Mesodermal cell (in vitro differentiated cells): ENCODE measurements around the gene LARGE2.

ENCODE experiments used
- H3K27ac ChIP-seq: 2 replicates; pipeline ENCODE4 v1.7.0; 2013; ENCODE audit warnings: mild to moderate bottlenecking, low read depth, low read length, moderate library complexity; ENCODE audit not compliant: severe bottlenecking
- H3K36me3 ChIP-seq: 2 replicates; pipeline ENCODE4 v1.7.1; 2013; ENCODE audit warnings: mild to moderate bottlenecking, low read length, moderate library complexity; ENCODE audit not compliant: control insufficient read depth, insufficient read depth
- H3K4me1 ChIP-seq: one replicate; pipeline ENCODE4 v1.7.1; 2013; ENCODE audit warnings: mild to moderate bottlenecking, low read length; ENCODE audit not compliant: insufficient read depth, control insufficient read depth, poor library complexity, severe bottlenecking
- H3K4me3 ChIP-seq: 2 replicates; pipeline ENCODE4 v1.7.0; 2013; ENCODE audit warnings: low read length, control low read depth, mild to moderate bottlenecking; ENCODE audit not compliant: insufficient read depth, poor library complexity, severe bottlenecking; ENCODE audit errors: extremely low read depth
- H3K9me3 ChIP-seq: 2 replicates; pipeline ENCODE4 v1.7.1; 2013; ENCODE audit warnings: mild to moderate bottlenecking, low read length, moderate library complexity; ENCODE audit not compliant: control insufficient read depth
- WGBS, 2 experiments: methylation state at CpG; one replicate each; pipeline ENCODE4 v1.1.5; 2013; ENCODE audit warnings: missing lambda C conversion rate in 2 of 2; ENCODE audit not compliant: insufficient coverage in 2 of 2; 5-methylcytosine and 5-hydroxymethylcytosine counted together

The LARGE2 gene

DNA sequence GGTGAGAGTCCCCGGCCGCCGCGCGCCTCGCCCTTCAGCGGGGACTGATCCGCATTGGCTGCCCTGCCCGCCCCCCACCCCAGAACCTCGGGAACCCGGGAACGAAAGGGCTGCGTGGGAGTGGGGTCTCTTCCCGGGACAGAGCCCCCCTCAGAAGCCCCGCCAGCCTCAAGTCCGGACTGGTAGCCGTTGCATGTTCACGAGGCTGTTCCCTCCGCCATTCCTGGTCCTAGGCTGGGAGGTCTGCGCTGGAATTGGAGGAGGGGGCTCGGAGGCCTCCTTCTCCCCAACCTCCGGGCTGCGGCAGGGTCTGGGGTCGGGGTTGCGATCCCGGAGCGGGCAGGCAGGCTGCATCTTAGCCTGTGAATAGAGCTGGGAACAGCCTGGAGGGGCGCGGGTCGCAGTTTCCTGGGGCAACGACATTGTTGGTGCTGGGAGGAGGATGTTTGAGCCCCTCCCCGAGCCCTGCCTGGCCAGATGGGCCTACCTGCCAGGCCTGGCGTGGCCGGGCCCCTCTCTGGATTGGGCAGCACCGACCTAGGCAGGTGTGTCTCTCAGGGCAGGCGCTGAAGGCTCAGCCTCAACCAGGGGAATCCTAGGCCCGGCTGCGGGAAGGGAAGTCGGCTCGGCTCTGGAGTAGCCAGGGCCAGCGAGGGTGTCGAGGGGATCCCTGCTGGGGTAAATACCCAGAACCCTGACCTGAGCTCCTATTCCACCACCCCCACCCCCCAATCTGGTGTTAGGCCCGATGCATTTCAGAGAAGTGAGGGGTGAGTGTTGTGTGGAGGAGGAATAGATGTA lies 36.3 kb upstream of the LARGE2 start:
- Histone ChIP-seq H3K4me1 (no peaks in the 10 kb centered on the region), H3K36me3 (no peaks in the 10 kb centered on the region), H3K27ac (no peak overlapping the region), H3K4me3 (peak overlapping the region; percentile 39), H3K9me3 (no peaks in the 10 kb centered on the region)
- 12 to 16% methylated on average over 19 to 25 of the region's 43 CpGs for WGBS, 2 experiments

DNA sequence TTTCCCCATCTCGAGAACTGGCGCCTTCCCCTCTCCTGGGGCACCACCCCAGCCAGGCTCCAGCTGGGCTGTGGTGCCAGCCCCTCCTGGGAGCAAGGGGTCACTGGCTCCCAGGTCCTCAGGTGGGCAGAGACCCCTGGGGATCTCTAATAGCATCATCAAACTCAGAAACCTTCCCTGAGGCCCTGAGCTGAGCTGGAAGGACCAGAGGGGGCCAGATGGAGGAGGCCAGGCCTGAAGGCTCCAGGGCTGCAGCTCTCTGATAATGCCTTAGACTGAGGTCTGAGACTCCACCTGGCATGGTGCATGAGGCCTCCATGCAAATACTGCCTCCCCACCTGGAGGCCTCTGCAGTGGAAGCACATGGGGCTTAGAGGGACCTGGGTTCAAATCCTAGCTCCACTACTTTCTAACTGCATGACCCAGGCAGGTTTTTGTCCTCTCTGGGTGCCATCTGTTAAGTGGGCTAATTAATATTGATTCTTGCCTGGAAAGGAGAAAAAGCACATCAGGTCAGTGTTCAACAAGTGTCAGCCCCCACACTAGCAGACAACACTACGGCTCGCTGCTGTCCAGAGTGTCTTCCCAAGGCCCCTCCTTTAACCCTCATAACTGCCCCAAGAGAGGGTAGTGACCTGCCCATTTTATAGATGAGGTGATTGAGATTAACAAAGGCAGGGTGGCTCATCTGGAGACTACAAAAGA lies 35.5 kb upstream of the LARGE2 start:
- H3K4me1 ChIP-seq = no peaks in the 10 kb centered on the region
- 64% methylated on average over 2 of the region's 4 CpGs; no CpG with 5 or more reads in 1 of the 2 experiments for WGBS, 2 experiments
- H3K27ac ChIP-seq = no peak overlapping the region
- H3K9me3 ChIP-seq = no peaks in the 10 kb centered on the region
- no peak overlapping the region for H3K4me3 ChIP-seq
- no peaks in the 10 kb centered on the region for H3K36me3 ChIP-seq

GRCh38 chr11:45887587-45887986 lies 34.9 kb upstream of the LARGE2 start:
- no peak overlapping the region for H3K27ac ChIP-seq
- no peaks in the 10 kb centered on the region for H3K4me1 ChIP-seq
- no peak overlapping the region for H3K4me3 ChIP-seq
- no peaks in the 10 kb centered on the region for H3K9me3 ChIP-seq
- H3K36me3 ChIP-seq = no peaks in the 10 kb centered on the region
- WGBS, 2 experiments = 88 to 93% methylated on average over 9 to 10 of the region's 10 CpGs

DNA sequence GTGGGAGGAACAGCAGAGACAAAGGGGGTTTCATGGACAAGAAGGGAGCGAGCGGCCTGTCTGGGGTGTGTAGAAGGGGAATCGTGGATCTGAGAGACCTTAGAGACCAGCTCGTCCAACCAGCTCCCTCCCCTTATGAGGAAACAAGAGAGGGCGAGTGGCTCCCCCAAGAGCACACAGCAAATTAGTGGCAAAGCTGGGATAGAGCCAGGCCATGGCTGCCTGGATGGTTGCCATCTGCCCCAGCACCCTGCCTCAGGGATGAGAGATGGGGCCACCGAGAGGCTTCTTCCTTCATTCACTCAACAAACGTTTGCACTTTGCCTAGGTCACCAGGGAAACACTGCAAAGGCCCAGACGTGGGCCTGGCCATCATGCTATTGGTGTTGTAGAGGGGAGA lies 32.9 kb upstream of the LARGE2 start:
- H3K27ac ChIP-seq = no peak overlapping the region
- no peaks in the 10 kb centered on the region for H3K9me3 ChIP-seq
- H3K36me3 ChIP-seq = no peaks in the 10 kb centered on the region
- H3K4me1 ChIP-seq = no peaks in the 10 kb centered on the region
- no peak overlapping the region for H3K4me3 ChIP-seq
- WGBS, 2 experiments = 84 to 85% methylated on average over 6 to 7 of the region's 8 CpGs

- WGBS, 2 experiments = 92 to 94% methylated on average over 8 of the region's 9 CpGs
- Histone ChIP-seq H3K4me1 (no peaks in the 10 kb centered on the region), H3K36me3 (no peaks in the 10 kb centered on the region), H3K4me3 (no peak overlapping the region), H3K27ac (no peak overlapping the region), H3K9me3 (no peaks in the 10 kb centered on the region)
These were observed 32.5 kb upstream of the LARGE2 start for GRCh38 chr11:45889966-45890365.

DNA sequence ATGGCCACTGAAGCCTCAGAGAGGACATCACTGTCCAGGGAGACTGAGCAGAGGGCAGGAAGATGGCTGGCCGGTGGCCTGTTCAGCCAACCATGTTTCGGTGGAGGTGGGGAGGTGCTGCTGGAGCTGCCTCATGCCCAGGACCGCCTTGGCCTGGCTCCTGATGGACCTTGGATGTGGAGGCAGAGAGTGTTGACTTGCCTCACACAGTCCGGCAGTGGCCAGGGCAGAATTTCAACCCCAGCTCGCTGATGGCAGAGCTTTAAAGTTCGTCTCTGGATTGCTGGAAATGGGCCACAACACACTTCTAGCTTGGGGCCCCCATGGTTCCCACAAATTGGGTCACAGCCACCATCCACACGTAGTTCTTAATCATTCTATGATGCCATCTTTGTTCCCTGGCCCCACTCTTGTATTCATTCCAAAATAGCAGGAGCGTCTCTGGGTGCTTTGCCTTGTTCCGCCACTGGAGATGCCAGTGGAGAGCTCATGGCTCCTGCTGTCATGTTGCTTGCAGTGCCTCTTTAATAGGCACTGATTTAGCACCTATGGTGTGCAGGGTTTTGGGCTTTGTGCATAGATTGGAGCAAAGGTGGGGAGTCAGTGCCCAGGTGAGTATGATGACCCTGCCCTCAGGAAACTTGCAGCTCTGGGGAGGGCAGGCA lies 31.4 kb upstream of the LARGE2 start:
- Histone ChIP-seq H3K4me1 (peaks cover under 1% of the 10 kb centered on the region), H3K27ac (no peak overlapping the region), H3K4me3 (no peak overlapping the region), H3K9me3 (no peaks in the 10 kb centered on the region), H3K36me3 (no peaks in the 10 kb centered on the region)
- WGBS, 2 experiments = 85 to 88% methylated on average over 9 of the region's 9 CpGs

DNA sequence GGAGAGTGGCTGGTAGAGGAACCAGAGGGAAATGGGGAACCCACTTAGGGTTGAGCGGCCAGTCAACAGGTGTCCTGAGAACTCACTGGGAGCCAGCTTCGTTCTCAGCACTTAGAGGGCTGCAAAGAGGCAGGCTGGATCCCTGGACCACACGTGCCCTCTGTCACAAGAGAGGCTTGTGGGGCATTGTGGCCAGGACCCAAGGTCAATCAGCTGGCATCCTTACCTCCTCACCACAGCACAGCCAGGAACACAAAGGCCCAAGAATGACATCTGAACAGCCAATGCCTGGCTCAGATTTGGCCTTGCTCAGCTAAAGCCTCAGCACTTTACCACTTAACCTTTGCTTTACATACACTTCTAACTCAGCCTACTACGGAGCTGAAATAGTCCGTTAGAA lies 29.6 kb upstream of the LARGE2 start:
- 72 to 83% methylated on average over 3 to 5 of the region's 5 CpGs for WGBS, 2 experiments
- Histone ChIP-seq H3K36me3 (no peaks in the 10 kb centered on the region), H3K4me3 (no peak overlapping the region), H3K4me1 (peaks cover 5% of the 10 kb centered on the region), H3K9me3 (no peaks in the 10 kb centered on the region), H3K27ac (no peak overlapping the region)

GRCh38 chr11:45894555-45895247 lies 27.8 kb upstream of the LARGE2 start:
- Histone ChIP-seq H3K4me1 (peaks cover 8% of the 10 kb centered on the region), H3K27ac (no peak overlapping the region), H3K4me3 (no peak overlapping the region), H3K36me3 (no peaks in the 10 kb centered on the region), H3K9me3 (no peaks in the 10 kb centered on the region)
- 72 to 83% methylated on average over 3 to 6 of the region's 6 CpGs for WGBS, 2 experiments

DNA sequence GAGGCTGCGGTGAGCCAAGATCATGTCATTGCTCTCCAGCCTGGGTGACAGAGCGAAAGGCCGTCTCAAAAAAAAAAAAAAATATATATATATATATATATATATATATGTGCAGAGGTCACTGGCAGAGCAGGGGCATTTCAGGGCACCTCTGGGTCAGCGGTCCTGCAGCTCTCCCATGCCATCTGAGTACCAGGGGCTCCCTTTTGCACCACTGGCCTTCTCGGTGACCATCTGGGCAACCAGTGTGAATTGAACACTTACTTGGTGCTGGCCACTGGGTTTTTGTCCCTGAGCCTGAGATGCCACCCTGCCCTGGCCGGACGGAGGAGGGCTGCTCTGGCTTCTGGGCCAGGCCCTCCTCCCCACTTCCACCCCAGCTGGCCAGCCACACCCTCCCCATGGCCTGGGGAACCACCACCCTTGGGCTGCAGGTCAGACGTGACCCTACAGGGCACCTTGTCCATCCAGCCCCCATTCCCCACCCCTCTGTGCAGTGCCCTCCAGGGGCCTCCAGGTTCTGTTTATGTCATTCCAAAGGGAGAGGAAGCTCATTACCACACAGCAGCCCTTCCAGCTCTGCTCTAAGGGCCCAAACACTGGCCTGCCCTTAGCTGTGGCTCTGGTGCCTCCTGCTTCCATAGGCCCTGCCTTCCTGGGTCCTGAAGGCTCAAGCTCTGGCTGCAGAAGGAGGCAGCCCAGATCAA lies 26.8 kb upstream of the LARGE2 start:
- WGBS, 2 experiments = 92 to 93% methylated on average over 5 of the region's 8 CpGs
- Histone ChIP-seq H3K9me3 (no peaks in the 10 kb centered on the region), H3K4me3 (no peak overlapping the region), H3K4me1 (peaks cover 10% of the 10 kb centered on the region), H3K36me3 (no peaks in the 10 kb centered on the region), H3K27ac (no peak overlapping the region)

DNA sequence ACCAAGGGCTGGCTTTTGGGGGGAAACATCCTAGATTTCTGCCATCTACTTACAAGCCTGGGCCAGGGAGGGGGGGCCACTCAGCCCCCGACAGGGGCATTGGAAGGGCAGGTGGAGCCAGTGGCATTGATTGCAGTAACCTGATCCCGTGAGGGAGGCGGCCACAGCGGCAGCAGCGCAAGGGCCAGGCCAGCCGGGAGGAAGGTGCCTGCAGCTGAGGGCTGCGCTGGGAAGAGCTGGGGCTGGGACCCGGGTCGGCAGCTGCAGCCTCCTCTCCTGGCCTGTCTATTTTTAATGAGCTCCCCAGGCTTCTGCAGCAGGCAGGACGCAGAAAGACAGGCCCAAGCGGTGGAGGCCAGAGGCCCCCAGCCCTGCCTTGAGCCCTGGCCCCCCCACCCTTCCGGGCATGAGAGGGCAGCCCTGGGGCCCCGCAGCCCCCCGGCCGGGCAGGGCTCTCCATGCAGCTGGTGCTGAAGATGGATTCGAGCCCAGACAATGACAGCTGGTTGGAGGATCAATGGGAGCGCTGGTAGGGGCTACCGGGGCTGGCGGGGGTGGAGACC lies 26.0 kb upstream of the LARGE2 start:
- H3K27ac ChIP-seq = no peak overlapping the region
- H3K36me3 ChIP-seq = no peaks in the 10 kb centered on the region
- H3K4me3 ChIP-seq = no peak overlapping the region
- 21 to 26% methylated on average over 16 to 18 of the region's 19 CpGs for WGBS, 2 experiments
- peaks cover 17% of the 10 kb centered on the region for H3K4me1 ChIP-seq
- no peaks in the 10 kb centered on the region for H3K9me3 ChIP-seq
